G401 (cell line): ENCODE data around the gene PNPO. TPM values are rescaled to one million over a fixed set of nuclear protein-coding genes. Genes with fewer than 3 reads are reported as not detected.

Source experiments
- DNase-seq: peaks from one replicate; pipeline ENCODE4 v3.0.0-alpha.2; 2015; ENCODE audit warnings: low spot score
- in situ Hi-C: cut with HindIII; loops from 2 replicates; pipeline ENCODE4 v1.10.0; 2016; ENCODE audit warnings: low sequenced_read_pairs, mixed read lengths
- total RNA-seq: library from RNA; depleted of rRNA; stranded (reverse); fragments of >200 nt; shearing (Covaris generic); gene quantifications from 2 replicates; pipeline ENCODE4 v1.2.3, GENCODE V29; 2014; rRNA removed

The PNPO gene
- 50.2 and 90.7 TPM in 2 replicates for total RNA-seq

GRCh38 chr17:47941246-47942095, at the start of gene PNPO:
Gene PNPO (plus strand): TSS chr17:47941571. CDS start chr17:47941676, 105 bp downstream.
- peak; percentile 100 for DNase-seq
- in situ Hi-C loops = no loop called here

GRCh38 chr17:47894498-47895346, 46.6 kb upstream of the PNPO start:
- peak; percentile 47 for DNase-seq
- in situ Hi-C loops = no loop called here

- no peak for DNase-seq
- in situ Hi-C loops = no loop called here
Observed at GRCh38 chr17:47895347-47895855, 46.0 kb upstream of the PNPO start.

GRCh38 chr17:47895856-47896671, 45.3 kb upstream of the PNPO start, which contains the start of gene SP2:
Gene SP2 (plus strand): TSS chr17:47896236. CDS start chr17:47896287, 51 bp downstream.
- peak; percentile 100 for DNase-seq
- in situ Hi-C loops = no loop called here

GRCh38 chr17:47896672-47897490, 44.5 kb upstream of the PNPO start:
- in situ Hi-C loops = no loop called here

GRCh38 chr17:47897561-47897960, 43.8 kb upstream of the PNPO start:
- no peak for DNase-seq
- in situ Hi-C loops = no loop called here

More at GRCh38 chr17:47896672-47897490, 44.5 kb upstream of the PNPO start:
- DNase-seq = peak; percentile 22

- no peak for DNase-seq
- in situ Hi-C loops = no loop called here
Observed at GRCh38 chr17:47898241-47898640, 43.1 kb upstream of the PNPO start.

GRCh38 chr17:47899643-47900042, 41.7 kb upstream of the PNPO start:
- DNase-seq = no peak
- in situ Hi-C loops = no loop called here

- DNase-seq = no peak
- in situ Hi-C loops = no loop called here
Observed at GRCh38 chr17:47901423-47901822, 39.9 kb upstream of the PNPO start.

- no peak for DNase-seq
- in situ Hi-C loops = no loop called here
Observed at GRCh38 chr17:47902039-47902744, 39.2 kb upstream of the PNPO start.

- peak; percentile 98 for DNase-seq
- in situ Hi-C loops = no loop called here
Observed at GRCh38 chr17:47905221-47905733, 36.1 kb upstream of the PNPO start.

GRCh38 chr17:47906443-47906842, 34.9 kb upstream of the PNPO start:
- in situ Hi-C loops = no loop called here
- no peak for DNase-seq

- in situ Hi-C loops = no loop called here
Observed at GRCh38 chr17:47907932-47908562, 33.3 kb upstream of the PNPO start.

GRCh38 chr17:47913050-47913449, 28.3 kb upstream of the PNPO start:
- in situ Hi-C loops = no loop called here

More at GRCh38 chr17:47907932-47908562, 33.3 kb upstream of the PNPO start:
- DNase-seq = peak; percentile 35

GRCh38 chr17:47914306-47914948, 26.9 kb upstream of the PNPO start:
- peak; percentile 47 for DNase-seq
- in situ Hi-C loops = no loop called here

More at GRCh38 chr17:47913050-47913449, 28.3 kb upstream of the PNPO start:
- no peak for DNase-seq

GRCh38 chr17:47915776-47916398, 25.5 kb upstream of the PNPO start:
- in situ Hi-C loops = no loop called here
- peak; percentile 47 for DNase-seq
